ENCODE measurements around the gene HLCS. TPM values are rescaled to one million over a fixed set of nuclear protein-coding genes. Genes with fewer than 3 reads are reported as not detected.

The HLCS gene
- total and polyA plus RNA-seq, 2 of the 4 experiments (the other 2 are of a cell fraction): 10.6 to 21.0 TPM

DNA sequence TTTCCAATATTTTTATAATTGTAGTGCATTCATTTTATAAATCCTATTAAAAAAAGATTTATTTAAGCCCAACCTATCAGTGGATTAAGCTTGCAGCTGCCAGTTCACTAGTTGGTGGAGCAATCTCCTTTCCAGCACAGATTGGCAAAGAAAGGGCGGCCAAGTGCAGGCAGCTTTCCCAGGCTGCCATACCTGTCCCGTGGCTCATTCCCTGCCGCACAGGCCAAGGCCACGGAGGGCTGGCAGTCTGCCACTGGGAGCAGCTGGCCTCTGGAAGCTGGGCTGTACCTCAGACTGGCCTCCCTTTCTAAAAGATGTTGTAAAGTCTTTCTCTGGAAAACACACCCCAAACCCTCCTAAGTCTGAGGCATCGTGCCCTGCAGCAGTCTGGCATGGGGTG is 193.4 kb downstream of the HLCS start:
- dilution Hi-C loops (cut with HindIII; ENCODE audit: low sequenced_read_pairs, unreplicated experiment): no loop called here
- Histone ChIP-seq H3K9me1 (ENCODE audit: insufficient read depth, low read length) (0 out of 2 replicates have a peak, but pooled peaks cover 6% of the 10 kb centered on the region), H3K23ac (ENCODE audit: low read depth, low read length) (0 out of 2 replicates have a peak overlapping the region, but pooled peaks have one; percentile 17), H2BK20ac (ENCODE audit: low read depth, low read length) (peak overlapping the region; percentile 4; the same call in 1 of the 2 replicates), H3K27me3 (ENCODE audit: control insufficient read depth, insufficient read depth, low read length) (no peaks in the 10 kb centered on the region), H3K9me3 (ENCODE audit: control insufficient read depth, insufficient read depth, low read length) (no peaks in the 10 kb centered on the region), H3K4me1 (ENCODE audit: control insufficient read depth, insufficient read depth, low read length) (peaks cover 19% of the 10 kb centered on the region), H2BK5ac (ENCODE audit: low read depth, low read length, poor library complexity, severe bottlenecking) (peak overlapping the region; percentile 52), H3K56ac (ENCODE audit: extremely low read depth, insufficient read depth, low read length) (no peak overlapping the region), H3K4ac (ENCODE audit: low read depth, low read length) (peak overlapping the region; percentile 80), H2AFZ (replicated peaks; ENCODE audit: low read length, poor library complexity) (peak overlapping the region; percentile 73), H3K9ac (ENCODE audit: low read depth, low read length) (no peak overlapping the region), H3K4me3 (ENCODE audit: insufficient read depth, low read depth, low read length) (no peak overlapping the region), H3K14ac (replicated peaks; ENCODE audit: low read depth, low read length) (peak overlapping the region; percentile 68; the same call in 1 of the 2 replicates), H3K18ac (ENCODE audit: low read depth, low read length) (peak overlapping the region; percentile 48; the same call in 1 of the 2 replicates), H4K5ac (ENCODE audit: low read depth, low read length) (peak overlapping the region; percentile 32; the same call in 1 of the 2 replicates), H2BK120ac (ENCODE audit: low read depth, low read length) (peak overlapping the region; percentile 59), H3K4me2 (ENCODE audit: low read depth, low read length) (peak overlapping the region; percentile 29; the same call in 1 of the 2 replicates), H2BK15ac (ENCODE audit: low read depth, low read length) (no peak overlapping the region), H4K8ac (ENCODE audit: low read depth in 2 of 2, low read length in 2 of 2) (peak overlapping the region in 1 of 2 experiments; percentile 20; a peak in 1 of 4 replicates), H3K79me1 (ENCODE audit: low read depth in 1 of 2, low read length in 2 of 2) (no peaks in the 10 kb centered on the region), H4K91ac (ENCODE audit: insufficient read depth, low read depth, low read length) (peak overlapping the region; percentile 20; the same call in 1 of the 2 replicates), H4K20me1 (ENCODE audit: insufficient read depth, low read length) (no peaks in the 10 kb centered on the region; the same call in 1 of the 2 replicates), H3K27ac (ENCODE audit: insufficient read depth, low read length) (no peak overlapping the region), H2AK5ac (ENCODE audit: low read depth, low read length) (peak overlapping the region; percentile 37), H3K36me3 (ENCODE audit: control insufficient read depth, insufficient read depth, low read length) (no peaks in the 10 kb centered on the region), H2AK9ac (replicated peaks; ENCODE audit: low read depth, low read length, poor library complexity) (peak overlapping the region; percentile 80)
- no TSS peak for BruUV-seq (replicated peaks)
- POLR2A ChIA-PET (ENCODE audit: unreplicated experiment): no interaction called here
- ATAC-seq (ENCODE audit: low read depth) (peak; percentile 81), DNase-seq (peak; percentile 89)
- CTCF ChIA-PET: interaction anchor here (0.8 kb wide), 1 partner anchor 81 kb away, joined by 3 read pairs; no protein-coding TSS in a partner anchor
- intact Hi-C loops (cut with micrococcal nuclease): no loop called here
- WGBS, 2 experiments (ENCODE audit: extremely low coverage in 2 of 2, insufficient read length in 1 of 2): 9% methylated on average over 4 of the region's 5 CpGs; no CpG with 5 or more reads in 1 of the 2 experiments
- TF ChIP-seq, protein P1, sequence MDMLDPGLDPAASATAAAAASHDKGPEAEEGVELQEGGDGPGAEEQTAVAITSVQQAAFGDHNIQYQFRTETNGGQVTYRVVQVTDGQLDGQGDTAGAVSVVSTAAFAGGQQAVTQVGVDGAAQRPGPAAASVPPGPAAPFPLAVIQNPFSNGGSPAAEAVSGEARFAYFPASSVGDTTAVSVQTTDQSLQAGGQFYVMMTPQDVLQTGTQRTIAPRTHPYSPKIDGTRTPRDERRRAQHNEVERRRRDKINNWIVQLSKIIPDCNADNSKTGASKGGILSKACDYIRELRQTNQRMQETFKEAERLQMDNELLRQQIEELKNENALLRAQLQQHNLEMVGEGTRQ (IDR thresholded peaks at IDR 0.05; ENCODE audit: low read depth, low read length): no peak
- TF ChIP-seq RAD21 (IDR thresholded peaks at IDR 0.05; ENCODE audit: low read length) (0 out of 2 replicates have a peak, but pooled peaks have one; percentile 2), BHLHE40 (IDR thresholded peaks at IDR 0.05; ENCODE audit: low read depth, low read length) (peak; percentile 37; the same call in 1 of the 2 replicates), MAZ (IDR thresholded peaks at IDR 0.05; ENCODE audit: borderline replicate concordance, low read depth, low read length) (no peak), CEBPB (IDR thresholded peaks at IDR 0.05; ENCODE audit: low read depth, low read length) (peak; percentile 61; the same call in 1 of the 2 replicates), POLR2A (IDR thresholded peaks at IDR 0.05; ENCODE audit: low read depth, low read length) (no peak), RCOR1 (IDR thresholded peaks at IDR 0.05; ENCODE audit: insufficient replicate concordance, low read length) (peak; percentile 72)
- TF ChIP-seq, protein P2, sequence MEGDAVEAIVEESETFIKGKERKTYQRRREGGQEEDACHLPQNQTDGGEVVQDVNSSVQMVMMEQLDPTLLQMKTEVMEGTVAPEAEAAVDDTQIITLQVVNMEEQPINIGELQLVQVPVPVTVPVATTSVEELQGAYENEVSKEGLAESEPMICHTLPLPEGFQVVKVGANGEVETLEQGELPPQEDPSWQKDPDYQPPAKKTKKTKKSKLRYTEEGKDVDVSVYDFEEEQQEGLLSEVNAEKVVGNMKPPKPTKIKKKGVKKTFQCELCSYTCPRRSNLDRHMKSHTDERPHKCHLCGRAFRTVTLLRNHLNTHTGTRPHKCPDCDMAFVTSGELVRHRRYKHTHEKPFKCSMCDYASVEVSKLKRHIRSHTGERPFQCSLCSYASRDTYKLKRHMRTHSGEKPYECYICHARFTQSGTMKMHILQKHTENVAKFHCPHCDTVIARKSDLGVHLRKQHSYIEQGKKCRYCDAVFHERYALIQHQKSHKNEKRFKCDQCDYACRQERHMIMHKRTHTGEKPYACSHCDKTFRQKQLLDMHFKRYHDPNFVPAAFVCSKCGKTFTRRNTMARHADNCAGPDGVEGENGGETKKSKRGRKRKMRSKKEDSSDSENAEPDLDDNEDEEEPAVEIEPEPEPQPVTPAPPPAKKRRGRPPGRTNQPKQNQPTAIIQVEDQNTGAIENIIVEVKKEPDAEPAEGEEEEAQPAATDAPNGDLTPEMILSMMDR (conservative IDR thresholded peaks at IDR 0.05; ENCODE audit: low read depth, low read length): no peak
- in situ Hi-C loops (cut with MboI; ENCODE audit: low sequenced_read_pairs): no loop called here

Data from IMR-90 (cell line).